Measurements from ENCODE around the gene NCMAP. TPM values are rescaled to one million over a fixed set of nuclear protein-coding genes. Genes with fewer than 3 reads are reported as not detected.
A peak's percentile ranks its signal among the peaks of the same experiment; 100 is the strongest.

NCMAP gene
- polyA plus RNA-seq, 1 experiment, result not detected

GRCh38 chr1:24557220-24557619 is 1.3 kb downstream of the NCMAP start:
- no peaks in the 10 kb centered on the region for H3K36me3 ChIP-seq (ENCODE audit: control insufficient read depth, insufficient read depth, low read length)
- H3K4me3 ChIP-seq (ENCODE audit: low read depth, low read length), result no peak overlapping the region
- no peak for DNase-seq (ENCODE audit: low read depth)
- no peak for TF ChIP-seq CTCF (IDR thresholded peaks at IDR 0.05; ENCODE audit: insufficient read depth, low read depth, low read length)
- ChIA-PET POLR2A (no interaction called here), CTCF (interaction anchor here (1.0 to 2.3 kb wide), 4 partner anchors 9 to 357 kb away, joined by 3 to 14 read pairs (median 7); no protein-coding TSS in a partner anchor)
- H3K27me3 ChIP-seq (ENCODE audit: control insufficient read depth, insufficient read depth, low read length), result peaks cover 36% of the 10 kb centered on the region

GRCh38 chr1:24557711-24558131 is 1.8 kb downstream of the NCMAP start:
- H3K36me3 ChIP-seq (ENCODE audit: control insufficient read depth, insufficient read depth, low read length), result no peaks in the 10 kb centered on the region
- CTCF ChIA-PET, result interaction anchor here (1.0 to 2.3 kb wide), 4 partner anchors 9 to 358 kb away, joined by 3 to 14 read pairs (median 7); no protein-coding TSS in a partner anchor
- no peak for DNase-seq (ENCODE audit: low read depth)
- H3K4me3 ChIP-seq (ENCODE audit: low read depth, low read length), result no peak overlapping the region
- peaks cover 36% of the 10 kb centered on the region for H3K27me3 ChIP-seq (ENCODE audit: control insufficient read depth, insufficient read depth, low read length)
- TF ChIP-seq CTCF (IDR thresholded peaks at IDR 0.05; ENCODE audit: insufficient read depth, low read depth, low read length), result no peak
- POLR2A ChIA-PET, result no interaction called here

GRCh38 chr1:24558455-24558854 is 2.6 kb downstream of the NCMAP start:
- TF ChIP-seq CTCF (IDR thresholded peaks at IDR 0.05; ENCODE audit: insufficient read depth, low read depth, low read length), result no peak
- Histone ChIP-seq H3K36me3 (ENCODE audit: control insufficient read depth, insufficient read depth, low read length) (no peaks in the 10 kb centered on the region), H3K4me3 (ENCODE audit: low read depth, low read length) (no peak overlapping the region), H3K27me3 (ENCODE audit: control insufficient read depth, insufficient read depth, low read length) (peaks cover 35% of the 10 kb centered on the region)
- ChIA-PET POLR2A (no interaction called here), CTCF (interaction anchor here (0.6 to 2.3 kb wide), 5 partner anchors 10 to 555 kb away, joined by 3 to 14 read pairs (median 4); no protein-coding TSS in a partner anchor)
- no peak for DNase-seq (ENCODE audit: low read depth)

GRCh38 chr1:24558902-24559791 is 3.3 kb downstream of the NCMAP start:
- H3K36me3 ChIP-seq (ENCODE audit: control insufficient read depth, insufficient read depth, low read length), result no peaks in the 10 kb centered on the region
- H3K27me3 ChIP-seq (ENCODE audit: control insufficient read depth, insufficient read depth, low read length), result peaks cover 31% of the 10 kb centered on the region
- H3K4me3 ChIP-seq (ENCODE audit: low read depth, low read length), result no peak overlapping the region
- ChIA-PET POLR2A (no interaction called here), CTCF (interaction anchor here (0.6 to 2.3 kb wide), 4 partner anchors 10 to 554 kb away, joined by 4 to 14 read pairs (median 10); no protein-coding TSS in a partner anchor)
- no peak for TF ChIP-seq CTCF (IDR thresholded peaks at IDR 0.05; ENCODE audit: insufficient read depth, low read depth, low read length)
- peak; percentile 24 for DNase-seq (ENCODE audit: low read depth)

DNA sequence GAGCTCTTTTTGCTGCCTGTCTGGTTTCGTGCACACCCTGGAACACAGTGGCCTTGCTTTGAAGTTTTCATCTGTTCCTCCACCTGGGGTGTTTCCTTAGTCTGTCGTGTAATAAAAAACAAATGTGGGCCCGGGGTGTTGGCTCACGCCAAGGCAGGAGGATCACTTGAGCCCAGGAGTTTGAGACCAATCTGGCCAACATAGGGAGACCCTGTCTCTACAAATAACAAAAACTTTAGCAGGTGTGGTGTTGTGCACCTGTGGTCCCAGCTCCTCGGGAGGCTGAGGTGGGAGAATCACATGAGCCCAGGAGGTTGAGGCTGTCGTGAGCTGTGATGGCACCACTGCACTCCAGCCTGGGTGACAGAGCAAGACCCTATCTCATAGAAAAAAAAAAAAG is 4.5 kb downstream of the NCMAP start:
- DNase-seq (ENCODE audit: low read depth), result no peak
- TF ChIP-seq CTCF (IDR thresholded peaks at IDR 0.05; ENCODE audit: insufficient read depth, low read depth, low read length), result no peak
- Histone ChIP-seq H3K4me3 (ENCODE audit: low read depth, low read length) (no peak overlapping the region), H3K27me3 (ENCODE audit: control insufficient read depth, insufficient read depth, low read length) (peaks cover 24% of the 10 kb centered on the region), H3K36me3 (ENCODE audit: control insufficient read depth, insufficient read depth, low read length) (no peaks in the 10 kb centered on the region)
- ChIA-PET CTCF (interaction anchor here (2.0 kb wide), 1 partner anchor 18 kb away, joined by 9 read pairs; no protein-coding TSS in a partner anchor), POLR2A (no interaction called here)

Measured in BJ (cell line).